ENCODE measurements around the gene SLC30A3. TPM values are rescaled to one million over a fixed set of nuclear protein-coding genes. Genes with fewer than 3 reads are reported as not detected.

SLC30A3 gene, protein sequence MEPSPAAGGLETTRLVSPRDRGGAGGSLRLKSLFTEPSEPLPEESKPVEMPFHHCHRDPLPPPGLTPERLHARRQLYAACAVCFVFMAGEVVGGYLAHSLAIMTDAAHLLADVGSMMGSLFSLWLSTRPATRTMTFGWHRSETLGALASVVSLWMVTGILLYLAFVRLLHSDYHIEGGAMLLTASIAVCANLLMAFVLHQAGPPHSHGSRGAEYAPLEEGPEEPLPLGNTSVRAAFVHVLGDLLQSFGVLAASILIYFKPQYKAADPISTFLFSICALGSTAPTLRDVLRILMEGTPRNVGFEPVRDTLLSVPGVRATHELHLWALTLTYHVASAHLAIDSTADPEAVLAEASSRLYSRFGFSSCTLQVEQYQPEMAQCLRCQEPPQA
- total RNA-seq: 1 to 10 TPM; 2.9 to 5.5 TPM
- 10 to 100 TPM; 18.6 to 30.2 TPM for polyA plus RNA-seq (ENCODE audit: insufficient read length in 2 of 2)
- long read RNA-seq, donor 1, transcript SLC30A3-210 (4 exons, 3,448 nt): major isoform, 6 of 9 reads
- long read RNA-seq, donor 1, partial matches to known transcripts: 0 of 9 reads
- long read RNA-seq, donor 1, other reads (novel, unspliced or antisense): 0 of 9 reads
- long read RNA-seq, donor 2, partial matches to known transcripts: 0 of 3 reads
- long read RNA-seq, donor 2, other reads (novel, unspliced or antisense): 0 of 3 reads
- long read RNA-seq, donor 3, partial matches to known transcripts: 0 of 5 reads
- long read RNA-seq, donor 3, other reads (novel, unspliced or antisense): 0 of 5 reads
- long read RNA-seq, donor 4: 0 reads

DNA sequence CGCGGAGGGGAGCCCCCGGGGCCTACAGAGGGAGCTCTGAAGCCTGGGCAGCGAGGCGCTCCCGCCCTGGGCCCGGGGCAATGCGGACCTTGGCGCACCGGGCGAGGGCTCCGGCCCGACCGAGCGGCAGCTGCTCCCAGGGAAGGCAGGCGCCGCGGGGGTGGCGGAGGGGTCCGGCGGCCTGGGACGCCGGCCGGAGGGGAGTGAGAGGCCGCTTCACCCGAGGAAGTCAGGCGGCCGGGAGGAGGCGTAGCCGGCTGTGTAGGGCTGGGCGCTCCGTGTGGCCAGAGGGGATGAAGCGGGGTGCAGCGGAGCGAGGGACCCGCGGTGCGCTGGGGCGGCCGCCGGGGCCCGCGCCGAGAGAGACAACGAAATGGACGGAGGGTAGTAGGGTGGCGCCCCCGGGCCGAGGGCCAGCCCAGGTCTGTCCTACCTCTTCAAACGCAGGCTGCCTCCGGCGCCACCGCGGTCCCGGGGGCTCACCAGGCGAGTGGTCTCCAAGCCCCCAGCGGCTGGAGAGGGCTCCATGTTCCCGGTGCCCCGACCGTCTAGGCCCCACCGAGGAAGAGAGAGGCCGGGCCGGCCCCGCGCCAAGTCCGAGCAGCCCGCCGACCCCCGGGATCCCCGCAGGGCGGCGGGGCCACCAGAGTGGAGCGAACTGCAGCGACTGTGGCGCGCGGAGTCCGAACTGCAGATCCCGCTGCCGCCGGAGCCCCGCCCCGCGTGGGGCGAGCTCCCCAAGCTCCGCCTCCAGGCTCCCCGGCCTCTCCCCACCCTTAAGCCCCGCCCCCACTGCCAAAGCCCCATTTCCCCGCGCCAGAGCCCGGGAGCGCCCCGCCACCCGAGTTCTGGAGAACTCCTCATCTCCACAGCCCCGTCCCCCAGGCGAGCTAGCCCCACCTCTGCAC is at the start of gene SLC30A3:
TSS of gene SLC30A3 (minus strand) at position 669 of the 908 bp plus-strand sequence. CDS start at position 528, 141 bp downstream.
- Histone ChIP-seq H3K27me3 (ENCODE audit: control insufficient read depth, insufficient read depth, low read length) (peaks cover 64% of the 10 kb centered on the region), H3K4me3 (ENCODE audit: low read depth, low read length) (peak within 1 kb of the TSS; percentile 36), H3K27ac (ENCODE audit: low read depth, low read length) (no peak within 1 kb of the TSS), H3K4me1 (ENCODE audit: control insufficient read depth, insufficient read depth, low read length) (peaks cover 34% of the 10 kb centered on the region), H3K9me3 (ENCODE audit: control insufficient read depth, insufficient read depth, low read length) (no peaks in the 10 kb centered on the region), H3K36me3 (ENCODE audit: control insufficient read depth, insufficient read depth, low read length) (peaks cover 8% of the 10 kb centered on the region)
- peak in 4 of 6 donors; percentile 27 to 92 (median 60) for DNase-seq (ENCODE audit: low read depth in 4 of 6, low spot score in 6 of 6)
- under 1% methylated on average over 96 of the region's 96 CpGs for WGBS (ENCODE audit: insufficient coverage)

DNA sequence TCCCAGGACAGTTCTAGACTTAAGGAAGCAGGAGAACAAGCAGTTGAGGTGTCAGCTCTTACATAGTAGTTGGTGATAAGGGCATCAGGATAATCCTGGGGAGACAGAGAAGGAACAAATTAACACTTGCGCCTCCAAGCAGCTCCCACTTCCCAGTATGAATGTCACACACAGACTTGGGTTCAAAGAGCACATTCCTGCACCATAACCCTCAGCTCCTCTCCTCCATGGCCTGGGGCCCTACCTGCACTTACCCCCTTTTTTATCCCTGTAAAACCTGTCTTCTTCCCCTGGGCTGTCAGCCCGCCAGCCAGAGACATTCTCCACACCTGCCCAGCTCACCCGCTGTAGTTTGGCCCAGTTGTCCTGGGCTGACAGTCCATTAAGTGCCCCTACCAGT is 49.3 kb upstream of the SLC30A3 start:
- Histone ChIP-seq H3K27ac (ENCODE audit: low read depth, low read length) (no peak overlapping the region), H3K9me3 (ENCODE audit: control insufficient read depth, insufficient read depth, low read length) (no peaks in the 10 kb centered on the region), H3K36me3 (ENCODE audit: control insufficient read depth, insufficient read depth, low read length) (peaks cover 38% of the 10 kb centered on the region), H3K4me1 (ENCODE audit: control insufficient read depth, insufficient read depth, low read length) (peaks cover 13% of the 10 kb centered on the region), H3K4me3 (ENCODE audit: low read depth, low read length) (no peak overlapping the region), H3K27me3 (ENCODE audit: control insufficient read depth, insufficient read depth, low read length) (peaks cover 15% of the 10 kb centered on the region)
- DNase-seq (ENCODE audit: low read depth in 4 of 6, low spot score in 6 of 6): no peak
- WGBS (ENCODE audit: insufficient coverage): 95% methylated on average over 3 of the region's 3 CpGs

DNA sequence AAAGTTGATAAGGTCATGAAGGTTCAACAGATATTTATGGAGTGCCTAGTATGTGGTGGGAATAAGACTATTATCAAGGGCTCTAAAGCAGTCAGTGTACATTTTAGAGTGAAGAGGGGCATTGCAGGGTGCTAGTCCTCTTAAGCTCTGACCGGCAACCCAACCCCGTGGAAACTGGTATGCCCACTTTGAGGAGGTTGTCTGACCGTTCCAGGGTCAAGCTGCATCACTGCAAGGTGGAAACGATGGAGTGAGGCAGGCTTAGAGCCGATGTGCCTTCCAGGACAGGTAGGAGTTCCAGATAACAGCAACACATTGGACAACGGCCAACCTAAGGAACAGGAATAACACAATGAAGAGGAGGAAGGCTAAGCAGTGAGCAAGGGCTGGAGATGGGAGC is 46.8 kb upstream of the SLC30A3 start:
- H3K27ac ChIP-seq (ENCODE audit: low read depth, low read length): no peak overlapping the region
- peaks cover 24% of the 10 kb centered on the region for H3K36me3 ChIP-seq (ENCODE audit: control insufficient read depth, insufficient read depth, low read length)
- no peaks in the 10 kb centered on the region for H3K9me3 ChIP-seq (ENCODE audit: control insufficient read depth, insufficient read depth, low read length)
- 95% methylated on average over 6 of the region's 6 CpGs for WGBS (ENCODE audit: insufficient coverage)
- H3K27me3 ChIP-seq (ENCODE audit: control insufficient read depth, insufficient read depth, low read length): peaks cover 40% of the 10 kb centered on the region
- no peak overlapping the region for H3K4me3 ChIP-seq (ENCODE audit: low read depth, low read length)
- peaks cover 26% of the 10 kb centered on the region for H3K4me1 ChIP-seq (ENCODE audit: control insufficient read depth, insufficient read depth, low read length)
- DNase-seq (ENCODE audit: low read depth in 4 of 6, low spot score in 6 of 6): no peak

DNA sequence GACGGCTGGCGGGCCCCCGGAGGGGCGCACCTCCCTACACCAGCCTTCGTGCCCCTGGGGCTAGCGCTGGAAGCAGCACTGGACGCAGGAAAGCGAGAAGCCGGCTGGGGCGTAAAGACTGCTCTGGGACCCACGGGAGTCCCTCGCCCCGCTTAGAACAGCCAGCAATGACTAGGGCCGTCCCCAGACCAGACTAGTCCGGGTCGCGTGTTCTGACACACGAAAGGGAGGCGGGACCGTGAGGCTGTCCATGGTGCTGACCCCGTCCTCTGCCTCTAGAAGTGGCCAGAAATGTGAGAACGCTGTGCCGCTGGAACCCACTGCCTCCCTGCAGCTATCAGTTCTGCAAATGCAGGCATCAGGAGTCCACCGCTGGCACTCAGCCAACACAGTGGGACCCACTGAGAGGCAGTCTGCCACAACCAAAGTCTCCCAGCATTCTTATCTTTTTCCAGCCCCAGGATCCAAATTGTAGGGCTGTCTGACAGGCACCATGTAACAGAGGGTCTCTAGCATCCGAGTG is 45.6 kb upstream of the SLC30A3 start, which contains the start of gene UCN:
TSS of gene UCN (minus strand) at position 87 of the 523 bp plus-strand sequence. CDS start 550 bp downstream, outside the sequence.
- no peaks in the 10 kb centered on the region for H3K9me3 ChIP-seq (ENCODE audit: control insufficient read depth, insufficient read depth, low read length)
- peaks cover 41% of the 10 kb centered on the region for H3K27me3 ChIP-seq (ENCODE audit: control insufficient read depth, insufficient read depth, low read length)
- peaks cover 26% of the 10 kb centered on the region for H3K4me1 ChIP-seq (ENCODE audit: control insufficient read depth, insufficient read depth, low read length)
- no peak within 1 kb of the TSS for H3K27ac ChIP-seq (ENCODE audit: low read depth, low read length)
- H3K4me3 ChIP-seq (ENCODE audit: low read depth, low read length): peak within 1 kb of the TSS; percentile 5
- peak in 2 of 6 donors; percentile 63 to 68 for DNase-seq (ENCODE audit: low read depth in 4 of 6, low spot score in 6 of 6)
- 19% methylated on average over 25 of the region's 25 CpGs for WGBS (ENCODE audit: insufficient coverage)
- H3K36me3 ChIP-seq (ENCODE audit: control insufficient read depth, insufficient read depth, low read length): peaks cover 23% of the 10 kb centered on the region

DNA sequence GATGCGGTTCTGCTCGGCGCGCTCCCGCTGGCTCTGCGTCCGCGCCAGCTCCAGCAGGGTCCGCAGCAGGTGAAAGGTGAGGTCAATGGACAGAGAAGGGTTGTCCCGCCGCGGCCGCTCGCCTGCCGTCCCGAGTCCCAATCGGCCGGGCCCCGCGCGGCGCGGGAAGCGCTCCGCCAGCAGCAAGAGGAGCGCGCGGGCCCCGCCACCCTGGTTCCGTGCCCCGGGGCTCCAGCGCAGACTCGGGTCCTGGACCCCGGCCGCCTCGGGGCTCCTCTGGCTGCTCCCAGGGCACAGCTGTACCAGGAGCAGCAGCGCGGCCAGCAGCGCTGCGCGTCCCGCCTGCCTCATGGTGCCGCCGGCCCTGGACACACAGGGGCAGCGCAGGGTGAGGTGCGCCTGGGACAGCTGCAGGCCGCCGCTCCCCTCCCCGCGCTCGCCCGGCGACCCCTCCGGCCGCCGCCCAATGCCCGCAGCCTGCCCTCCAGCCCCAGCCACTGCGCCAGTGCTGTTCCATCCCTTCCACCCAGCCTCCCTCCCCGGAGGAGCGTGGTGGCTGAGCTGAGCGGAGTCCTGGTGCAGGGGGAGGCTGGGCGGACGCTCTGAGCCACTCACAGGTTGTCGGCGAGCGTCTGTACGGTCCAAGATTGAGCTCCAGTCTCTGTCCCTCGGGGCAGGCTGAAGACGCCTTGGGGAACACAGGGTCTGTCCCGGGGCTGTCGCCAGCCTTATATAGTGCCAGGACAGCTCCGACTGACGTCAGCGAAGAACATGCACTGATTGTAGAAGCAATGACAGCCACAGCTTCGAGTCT is 44.9 kb upstream of the SLC30A3 start:
- 4% methylated on average over 74 of the region's 75 CpGs for WGBS (ENCODE audit: insufficient coverage)
- H3K9me3 ChIP-seq (ENCODE audit: control insufficient read depth, insufficient read depth, low read length): no peaks in the 10 kb centered on the region
- no peak overlapping the region for H3K27ac ChIP-seq (ENCODE audit: low read depth, low read length)
- H3K4me1 ChIP-seq (ENCODE audit: control insufficient read depth, insufficient read depth, low read length): peaks cover 31% of the 10 kb centered on the region
- H3K36me3 ChIP-seq (ENCODE audit: control insufficient read depth, insufficient read depth, low read length): peaks cover 23% of the 10 kb centered on the region
- peak in 2 of 6 donors; percentile 35 to 37 for DNase-seq (ENCODE audit: low read depth in 4 of 6, low spot score in 6 of 6)
- H3K27me3 ChIP-seq (ENCODE audit: control insufficient read depth, insufficient read depth, low read length): peaks cover 41% of the 10 kb centered on the region
- H3K4me3 ChIP-seq (ENCODE audit: low read depth, low read length): peak overlapping the region; percentile 5

DNA sequence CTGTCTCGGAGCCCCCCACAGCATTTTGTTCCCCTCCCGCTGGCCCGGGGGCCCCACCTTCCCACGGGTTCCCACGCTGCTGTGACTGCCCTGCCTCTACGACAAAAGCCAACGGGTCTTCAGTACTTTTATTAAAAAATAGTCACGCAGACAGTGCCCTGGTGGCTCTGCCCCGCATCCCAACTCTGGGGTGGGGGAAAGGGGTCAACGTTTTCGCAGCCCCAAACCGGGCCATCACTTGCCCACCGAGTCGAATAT is 44.4 kb upstream of the SLC30A3 start:
- Histone ChIP-seq H3K9me3 (ENCODE audit: control insufficient read depth, insufficient read depth, low read length) (no peaks in the 10 kb centered on the region), H3K36me3 (ENCODE audit: control insufficient read depth, insufficient read depth, low read length) (peaks cover 22% of the 10 kb centered on the region), H3K4me1 (ENCODE audit: control insufficient read depth, insufficient read depth, low read length) (peaks cover 31% of the 10 kb centered on the region), H3K27ac (ENCODE audit: low read depth, low read length) (no peak overlapping the region), H3K27me3 (ENCODE audit: control insufficient read depth, insufficient read depth, low read length) (peaks cover 41% of the 10 kb centered on the region), H3K4me3 (ENCODE audit: low read depth, low read length) (no peak overlapping the region)
- no peak for DNase-seq (ENCODE audit: low read depth in 4 of 6, low spot score in 6 of 6)
- 13% methylated on average over 12 of the region's 14 CpGs for WGBS (ENCODE audit: insufficient coverage)

DNA sequence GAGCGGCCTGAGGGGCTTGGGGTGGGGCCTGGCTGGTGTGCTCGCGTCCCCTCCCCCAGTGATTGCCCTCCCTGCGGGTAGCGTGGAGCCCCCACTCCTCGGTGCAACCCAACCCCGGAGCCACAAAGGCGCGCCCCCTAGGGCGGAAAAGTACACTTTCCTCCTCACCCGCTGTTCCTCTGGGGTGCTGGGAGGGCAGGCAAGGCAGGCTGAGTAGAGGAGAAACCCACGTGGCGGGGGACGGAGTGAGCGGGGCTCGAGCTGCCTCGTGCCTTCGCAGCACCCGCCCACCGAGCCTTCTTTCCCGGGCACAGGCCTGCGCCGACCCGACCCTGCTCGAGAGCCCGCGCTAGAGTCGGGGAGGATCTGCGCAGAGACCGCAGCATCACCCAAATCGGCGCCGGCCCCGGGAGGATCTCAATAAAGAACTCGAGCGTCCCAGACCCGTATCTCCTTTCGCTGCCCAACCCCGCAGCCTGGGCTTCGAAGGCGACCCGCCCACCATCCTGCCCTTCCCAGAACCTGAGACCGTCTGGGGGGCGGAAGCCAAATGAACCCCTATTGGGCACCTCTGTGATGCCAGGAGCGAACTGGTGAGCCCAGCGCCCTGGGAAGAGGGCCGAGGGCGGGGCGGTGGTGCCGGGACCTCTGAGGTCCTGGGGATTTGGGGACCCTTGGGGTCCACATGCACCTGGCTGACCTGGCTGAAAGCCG is 43.9 kb upstream of the SLC30A3 start:
- no peak overlapping the region for H3K4me3 ChIP-seq (ENCODE audit: low read depth, low read length)
- peak in 1 of 6 donors; percentile 10 for DNase-seq (ENCODE audit: low read depth in 4 of 6, low spot score in 6 of 6)
- peaks cover 17% of the 10 kb centered on the region for H3K36me3 ChIP-seq (ENCODE audit: control insufficient read depth, insufficient read depth, low read length)
- peaks cover 31% of the 10 kb centered on the region for H3K4me1 ChIP-seq (ENCODE audit: control insufficient read depth, insufficient read depth, low read length)
- H3K9me3 ChIP-seq (ENCODE audit: control insufficient read depth, insufficient read depth, low read length): no peaks in the 10 kb centered on the region
- H3K27ac ChIP-seq (ENCODE audit: low read depth, low read length): no peak overlapping the region
- peaks cover 41% of the 10 kb centered on the region for H3K27me3 ChIP-seq (ENCODE audit: control insufficient read depth, insufficient read depth, low read length)
- WGBS (ENCODE audit: insufficient coverage): 4% methylated on average over 44 of the region's 51 CpGs

DNA sequence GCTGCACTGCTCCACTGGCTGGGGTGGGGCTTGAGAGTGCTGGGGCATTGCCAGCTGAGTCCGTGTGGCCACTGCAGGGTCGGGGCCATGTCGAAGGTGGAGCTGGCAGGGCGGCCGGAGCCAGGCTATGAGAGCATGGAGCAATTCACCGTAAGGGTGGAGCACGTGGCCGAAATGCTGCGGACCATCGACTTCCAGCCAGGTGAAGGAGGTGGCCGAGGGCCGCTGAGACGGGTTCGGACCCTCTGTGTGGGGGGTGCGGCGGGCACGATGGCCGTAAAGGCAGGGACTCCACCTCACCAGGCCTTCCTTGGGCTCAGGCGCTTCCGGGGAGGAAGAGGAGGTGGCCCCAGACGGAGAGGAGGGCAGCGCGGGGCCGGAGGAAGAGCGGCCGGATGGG is 43.3 kb upstream of the SLC30A3 start:
- Histone ChIP-seq H3K9me3 (ENCODE audit: control insufficient read depth, insufficient read depth, low read length) (no peaks in the 10 kb centered on the region), H3K4me1 (ENCODE audit: control insufficient read depth, insufficient read depth, low read length) (peaks cover 31% of the 10 kb centered on the region), H3K27me3 (ENCODE audit: control insufficient read depth, insufficient read depth, low read length) (peaks cover 41% of the 10 kb centered on the region), H3K4me3 (ENCODE audit: low read depth, low read length) (no peak overlapping the region), H3K36me3 (ENCODE audit: control insufficient read depth, insufficient read depth, low read length) (peaks cover 13% of the 10 kb centered on the region), H3K27ac (ENCODE audit: low read depth, low read length) (no peak overlapping the region)
- WGBS (ENCODE audit: insufficient coverage): 36% methylated on average over 22 of the region's 26 CpGs
- no peak for DNase-seq (ENCODE audit: low read depth in 4 of 6, low spot score in 6 of 6)
